ENCODE results near the gene CNIH1.
A peak's percentile ranks its signal among the peaks of the same experiment; 100 is the strongest.

Gene CNIH1

DNA sequence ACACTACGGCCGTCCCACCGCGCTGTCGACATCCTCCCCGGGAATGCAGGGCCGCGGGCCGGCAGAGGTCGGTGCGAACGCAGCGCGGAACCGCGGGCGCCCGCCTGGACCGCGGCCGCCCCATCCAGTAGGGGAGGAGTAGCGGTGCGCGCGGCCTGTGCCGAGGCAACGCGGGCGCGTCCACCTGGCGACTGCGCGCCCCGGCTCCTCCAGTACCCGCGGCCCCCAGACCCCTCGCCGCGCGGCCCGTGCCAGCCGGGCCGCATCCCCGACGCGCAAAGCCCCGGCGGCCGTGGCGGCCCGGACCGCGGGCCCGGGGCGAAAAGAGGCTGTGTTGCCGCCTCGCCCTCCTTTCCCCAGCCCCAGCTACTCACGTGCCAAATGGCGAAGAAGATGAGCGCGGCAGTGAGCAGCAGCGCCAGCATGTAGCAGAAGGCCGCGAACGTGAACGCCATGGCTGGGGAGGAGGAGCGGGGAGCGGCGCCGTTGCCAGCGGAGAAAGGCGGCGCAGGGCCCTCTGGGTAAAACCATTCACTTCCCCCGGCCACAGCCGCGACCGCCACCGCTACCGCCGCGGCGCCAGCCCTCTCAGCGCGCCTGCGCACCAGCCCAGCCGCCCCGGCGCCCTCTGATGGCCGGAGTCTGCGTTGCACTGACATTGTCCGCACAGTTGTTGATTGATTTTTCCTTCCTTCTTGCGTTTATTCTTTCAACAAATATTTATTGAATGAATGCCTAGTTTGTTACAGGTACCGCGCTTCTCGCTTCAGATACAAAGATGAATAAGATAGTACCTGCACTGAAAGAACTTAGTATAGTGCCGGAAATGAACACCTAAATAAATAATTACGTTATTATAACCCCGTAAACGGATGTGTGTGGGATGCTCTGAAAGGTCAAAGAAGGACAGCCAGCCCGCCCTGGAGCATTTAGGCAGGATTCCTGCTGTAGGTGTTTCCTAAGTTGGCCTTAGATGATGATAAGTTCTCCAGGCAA lies at the start of gene CNIH1:
CNIH1 (minus strand) TSS at position 502 of the 996 bp plus-strand sequence; CDS start at position 455, 47 bp downstream.
- peak; percentile 76 for DNase-seq

DNA sequence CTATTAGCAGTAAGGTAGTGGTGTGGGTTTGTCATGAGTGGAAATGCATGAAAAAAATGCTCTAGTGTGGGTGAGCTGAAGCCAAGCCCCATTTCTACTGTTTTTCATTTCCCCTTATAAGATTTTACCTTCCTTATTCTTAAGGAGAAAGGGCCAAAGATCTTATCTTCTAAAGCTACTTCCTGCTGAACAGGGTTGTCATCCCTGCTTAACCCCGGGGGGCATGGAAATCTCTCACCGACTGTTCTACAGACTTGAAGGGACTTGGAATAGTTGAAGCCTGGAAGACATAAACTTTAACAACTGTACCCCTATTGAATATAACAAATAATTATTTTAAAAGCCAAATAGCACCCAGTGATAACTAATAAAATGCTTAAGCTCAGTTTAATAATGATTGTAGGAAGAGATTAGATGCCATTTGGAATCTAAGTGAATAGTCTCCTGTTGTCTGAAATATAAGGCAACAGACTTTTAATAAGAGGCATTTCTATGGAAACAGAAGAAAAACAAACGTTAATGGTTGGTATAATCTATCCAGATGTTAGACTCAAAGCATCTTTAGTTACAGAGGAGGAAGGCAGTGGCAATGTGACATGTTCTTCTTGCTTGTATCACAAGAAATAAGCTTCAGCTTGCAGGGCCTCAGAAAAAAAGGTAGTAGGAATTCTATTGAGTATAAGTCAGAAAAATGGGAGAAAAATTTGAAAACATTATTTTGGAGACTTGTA lies 49.4 kb upstream of the CNIH1 start:
- DNase-seq = no peak

DNA sequence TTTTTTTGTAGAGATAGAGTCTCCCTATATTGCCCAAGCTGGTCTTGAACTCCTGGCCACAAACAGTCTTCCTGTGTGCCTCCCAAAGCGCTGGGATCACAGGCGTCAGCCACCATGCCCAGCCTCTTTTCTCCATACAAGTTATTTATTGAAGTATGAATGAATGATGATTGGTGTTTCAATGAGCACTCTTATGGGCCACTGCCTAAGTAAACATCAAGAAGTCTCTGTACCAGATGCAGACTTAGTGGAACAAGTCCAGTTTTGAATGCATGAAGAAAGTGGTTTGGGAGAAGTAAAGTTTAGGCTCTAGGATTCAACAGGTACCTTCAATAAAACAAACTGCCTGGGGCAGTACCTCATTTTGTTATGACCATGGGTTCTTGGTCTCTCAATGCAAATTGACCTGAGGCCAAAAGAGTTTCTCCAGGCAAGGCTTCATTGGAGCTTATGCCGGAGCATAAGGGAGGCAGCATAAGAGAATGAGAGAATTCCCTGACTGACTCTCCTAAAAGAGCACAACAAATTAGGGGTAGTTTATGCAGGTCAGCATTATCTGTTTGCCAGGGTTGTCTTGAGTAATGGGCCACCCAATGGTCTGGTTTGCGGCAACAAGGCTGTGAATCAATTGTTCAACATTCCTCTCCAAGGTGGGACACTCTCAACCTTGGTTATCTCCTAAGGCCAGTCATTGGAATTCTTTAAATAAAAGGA lies 48.7 kb upstream of the CNIH1 start:
- DNase-seq = no peak

DNA sequence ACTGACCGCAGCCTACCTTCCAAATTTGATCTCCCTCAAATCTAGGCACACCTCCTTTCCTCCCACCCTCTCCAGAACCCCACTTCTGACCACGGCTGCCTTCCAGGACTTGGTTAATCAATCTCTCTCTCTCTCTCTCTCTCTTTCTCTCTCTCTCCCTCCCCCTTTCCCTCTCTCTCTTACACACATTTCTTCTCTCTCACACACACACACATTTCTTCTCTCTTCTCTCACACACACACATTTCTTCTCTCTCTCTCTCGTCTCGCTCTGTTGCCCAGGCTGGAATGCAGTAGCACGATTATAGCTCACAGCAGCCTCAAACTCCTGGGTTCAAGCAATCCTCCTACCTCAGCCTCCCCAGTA lies 48.1 kb upstream of the CNIH1 start:
- DNase-seq = no peak

DNA sequence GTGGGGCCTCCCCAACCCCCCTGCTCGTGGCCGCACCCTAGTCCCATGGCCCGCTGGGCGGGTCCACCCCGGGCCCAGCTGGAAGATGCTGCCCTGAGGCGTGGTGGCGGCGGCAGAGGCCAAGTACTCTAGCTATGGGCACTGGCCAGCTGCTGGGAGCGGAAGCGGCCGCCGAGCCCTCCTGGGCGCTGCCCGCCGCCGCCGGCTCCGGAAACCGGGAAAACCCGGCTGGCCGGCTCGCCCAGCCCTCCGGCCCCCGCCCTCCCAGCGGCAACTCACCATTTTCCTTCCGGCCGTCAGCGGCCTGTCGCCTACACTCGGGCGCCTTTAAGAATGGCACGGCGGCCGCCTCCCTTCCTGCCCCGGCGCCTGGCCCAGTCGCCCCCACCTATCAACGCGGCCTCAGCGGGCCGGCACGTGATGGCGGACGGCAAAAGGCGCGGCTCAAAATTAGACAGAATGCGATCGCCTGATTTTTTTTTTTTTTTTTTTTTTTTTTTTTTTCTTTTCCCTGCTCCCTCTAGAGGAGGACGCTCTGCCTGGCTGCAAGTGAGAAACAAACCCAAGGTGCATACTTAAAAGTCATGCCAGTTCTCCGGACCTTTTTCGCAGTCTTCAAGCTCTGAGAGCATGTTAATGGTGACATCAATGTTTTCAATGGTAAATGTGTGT lies 47.6 kb upstream of the CNIH1 start, which contains the start of gene GMFB:
GMFB (minus strand) TSS at position 335 of the 672 bp plus-strand sequence; CDS start at position 282, 53 bp downstream.
- peak; percentile 58 for DNase-seq

DNA sequence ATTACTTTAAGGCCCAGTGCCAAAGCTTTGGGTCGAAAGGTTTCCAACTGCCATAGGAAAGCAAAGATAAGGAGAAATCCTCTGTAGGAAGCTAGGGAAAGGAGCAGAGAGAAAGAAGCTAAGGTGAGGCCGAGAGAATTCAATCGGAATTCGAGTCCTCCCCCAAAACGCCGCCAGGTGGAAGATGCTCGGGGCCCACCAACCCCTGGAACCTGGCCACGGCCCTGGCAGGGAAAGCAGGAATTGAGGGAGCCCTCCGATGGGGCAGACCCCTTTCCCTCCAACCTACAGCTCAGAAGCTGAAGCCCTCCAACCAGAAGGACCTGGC lies 47.1 kb upstream of the CNIH1 start:
- DNase-seq = no peak

- no peak for DNase-seq
Measured at GRCh38 chr14:54487771-54488170, 46.6 kb upstream of the CNIH1 start.

GRCh38 chr14:54486685-54487084 lies 45.5 kb upstream of the CNIH1 start:
- DNase-seq = no peak

- DNase-seq = no peak
Measured at GRCh38 chr14:54483846-54484245, 42.7 kb upstream of the CNIH1 start.

DNA sequence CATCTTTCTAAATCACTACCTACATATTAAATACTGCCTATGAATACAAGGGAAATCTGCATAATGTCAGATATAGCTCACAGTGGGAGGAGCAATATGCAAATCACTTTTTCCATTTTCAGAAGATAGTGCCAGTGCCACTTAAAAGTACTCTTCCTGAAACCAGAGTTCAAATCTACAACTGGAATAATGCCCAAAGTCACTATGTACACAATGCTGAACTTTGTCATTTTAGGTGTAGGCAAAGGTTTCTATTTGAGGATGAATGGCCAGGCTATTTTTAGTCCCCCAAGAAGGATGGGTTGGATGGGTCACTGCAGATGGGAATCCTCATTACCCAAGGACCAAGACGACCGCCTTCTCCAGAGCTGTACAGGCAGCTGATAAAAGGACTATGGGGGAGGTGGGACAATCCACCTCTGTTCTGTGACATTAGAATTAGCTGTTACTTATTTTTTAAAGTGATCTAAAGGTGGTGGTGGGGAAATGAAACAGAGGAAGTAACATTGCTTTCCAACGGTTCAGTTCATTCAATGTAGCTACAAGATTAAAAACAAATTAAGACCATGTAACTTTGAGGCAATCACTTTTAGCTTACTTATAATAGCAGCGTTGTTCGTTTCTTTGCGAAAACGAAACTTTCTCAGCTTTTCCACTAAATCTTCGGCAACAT lies 42.0 kb upstream of the CNIH1 start:
- no peak for DNase-seq

DNA sequence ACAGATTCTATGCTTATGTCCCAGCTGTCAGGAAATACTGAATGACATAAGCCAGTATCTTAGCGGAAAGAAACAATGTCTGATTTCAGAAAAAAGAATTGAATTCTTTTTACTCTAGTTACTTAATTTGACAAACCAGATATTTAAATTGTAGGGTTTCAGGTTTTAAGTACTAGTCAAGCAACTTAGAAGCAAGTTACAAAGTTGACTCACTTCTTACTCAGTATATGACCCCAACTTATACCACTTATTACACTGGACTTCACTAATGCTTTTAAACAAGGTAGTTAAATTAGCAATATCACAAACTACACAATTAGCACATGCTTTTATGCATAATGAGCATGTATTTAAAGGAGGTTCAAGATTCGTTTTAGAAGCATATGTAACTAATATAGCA lies 40.5 kb upstream of the CNIH1 start:
- no peak for DNase-seq

DNA sequence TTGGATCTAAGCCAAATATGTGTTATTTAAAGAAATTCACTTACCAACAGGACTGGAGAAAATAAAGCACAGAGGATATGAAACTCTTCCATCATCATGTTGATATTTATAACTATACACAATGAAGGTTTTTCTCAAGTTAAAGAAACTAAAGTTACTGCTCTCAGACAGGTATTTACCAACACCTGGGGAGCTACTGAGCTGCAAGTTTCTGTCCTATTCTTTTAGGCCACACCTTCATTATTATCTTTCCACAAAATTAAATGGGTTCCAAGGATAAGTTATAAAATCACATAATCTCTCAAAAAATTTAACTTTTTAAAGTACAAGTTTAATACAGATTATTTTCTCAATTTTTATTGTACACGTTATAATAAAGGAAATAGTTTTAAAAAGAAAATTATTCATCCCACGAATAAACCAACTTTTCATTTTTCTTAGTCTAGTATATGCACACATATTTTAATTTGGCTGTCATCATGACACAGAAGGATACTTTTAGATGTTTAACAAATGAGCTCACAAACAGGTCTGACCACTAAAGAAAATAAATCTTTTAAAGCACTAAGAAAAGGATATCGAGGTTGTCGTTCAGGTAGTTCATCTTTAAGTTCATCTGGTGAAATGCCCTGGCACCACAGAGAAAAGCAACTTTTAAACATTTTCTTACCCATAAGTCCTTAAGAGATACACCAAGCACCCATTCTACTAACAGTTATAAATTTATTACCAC lies 39.8 kb upstream of the CNIH1 start:
- DNase-seq = no peak

GRCh38 chr14:54478636-54479215 lies 37.6 kb upstream of the CNIH1 start:
- no peak for DNase-seq

- no peak for DNase-seq
Measured at GRCh38 chr14:54475911-54476310, 34.7 kb upstream of the CNIH1 start.

DNA sequence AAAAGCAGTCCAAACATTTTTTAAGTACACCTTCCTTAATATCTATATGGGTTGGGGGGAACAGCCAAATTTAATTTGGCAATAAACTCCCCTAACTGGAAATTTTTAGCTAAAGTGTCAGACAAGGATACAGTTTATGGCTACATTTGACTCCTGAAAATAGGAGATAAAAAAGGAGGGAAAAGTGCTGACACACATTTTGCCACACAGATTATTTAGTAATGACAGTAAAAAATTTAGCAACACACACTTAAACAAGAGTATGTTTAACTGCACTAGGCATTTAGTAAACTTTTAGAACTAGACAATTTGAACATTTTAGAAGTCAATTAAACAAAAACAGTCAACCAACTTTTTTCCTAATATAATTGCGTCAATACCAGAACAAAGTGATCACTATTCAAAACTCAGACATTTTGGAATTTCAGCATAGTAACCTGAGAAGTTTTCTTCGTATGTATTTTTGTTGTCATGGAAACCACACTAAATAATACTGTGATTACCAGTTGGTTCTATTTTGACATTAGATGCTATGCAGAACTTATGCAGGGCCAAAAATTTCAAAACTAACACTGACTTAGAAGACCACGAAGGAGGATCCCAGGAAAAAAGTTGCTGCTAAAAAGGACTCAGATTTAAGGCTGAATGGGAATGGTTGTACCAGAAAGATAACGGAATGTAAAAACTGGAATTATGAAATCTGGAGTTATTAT lies 34.2 kb upstream of the CNIH1 start:
- DNase-seq = no peak

DNA sequence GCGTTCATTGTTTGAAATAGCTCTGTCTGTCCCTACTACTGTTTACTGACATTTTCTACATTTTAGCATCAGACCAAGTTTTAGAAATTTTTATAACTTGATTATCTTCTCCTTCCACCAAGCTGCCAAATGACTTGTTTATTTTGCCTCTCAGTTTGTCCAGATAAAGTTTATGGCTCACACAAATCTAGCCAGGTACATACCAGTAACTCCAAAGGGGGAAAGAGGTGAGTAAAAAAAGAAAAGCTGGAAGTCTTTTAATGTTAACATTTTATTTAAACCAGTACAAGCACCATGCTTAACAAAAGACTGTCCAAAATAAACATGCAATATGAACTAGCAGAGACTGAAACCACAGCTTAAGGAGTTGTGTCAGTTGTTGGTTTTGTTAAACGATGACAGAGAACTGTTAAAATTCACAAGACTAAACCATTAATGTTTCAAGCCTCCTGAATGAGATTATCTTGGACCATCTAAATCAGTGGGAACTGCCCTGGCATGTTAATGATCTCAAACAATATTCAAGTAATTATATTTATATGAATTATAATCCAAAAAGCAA lies 33.1 kb upstream of the CNIH1 start:
- no peak for DNase-seq

DNA sequence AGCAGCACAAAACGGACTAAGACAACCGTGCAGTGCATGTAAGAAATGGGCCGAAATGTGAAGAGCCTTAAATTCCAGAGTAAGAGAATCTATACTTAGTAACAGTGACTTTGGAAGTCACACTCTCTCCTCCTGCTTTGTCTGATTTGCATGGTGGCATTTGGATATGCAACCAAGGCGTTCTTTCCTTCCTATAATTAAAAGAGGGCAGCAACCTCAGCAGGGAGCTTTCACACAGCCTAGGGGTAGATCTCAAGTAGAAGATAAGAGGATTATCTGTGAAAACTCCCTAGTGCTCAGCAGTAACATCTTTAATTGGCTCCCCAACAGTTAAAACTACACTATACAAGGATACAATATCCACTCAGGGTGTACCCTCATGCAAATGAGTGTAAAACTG lies 31.1 kb upstream of the CNIH1 start:
- DNase-seq = peak; percentile 99

DNA sequence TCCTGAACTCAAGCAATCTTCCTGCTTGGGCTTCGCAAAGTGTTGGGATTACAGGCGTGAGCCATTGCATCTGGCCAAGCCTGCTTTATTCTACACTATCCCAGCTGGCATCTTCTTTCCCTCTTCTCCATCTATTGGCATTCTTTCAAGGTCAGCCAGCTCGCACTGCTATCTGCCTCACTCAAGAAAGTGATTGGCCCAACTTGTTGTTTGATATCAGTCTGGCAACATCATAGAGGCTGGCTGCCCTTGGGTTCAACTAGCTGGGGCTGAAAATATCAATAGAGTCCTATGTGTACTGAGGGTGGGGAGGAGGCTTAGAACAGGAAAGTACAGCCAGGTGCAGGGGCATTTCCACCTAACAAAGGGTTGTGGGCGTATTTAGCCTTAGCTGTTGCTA lies 30.5 kb upstream of the CNIH1 start:
- no peak for DNase-seq

DNA sequence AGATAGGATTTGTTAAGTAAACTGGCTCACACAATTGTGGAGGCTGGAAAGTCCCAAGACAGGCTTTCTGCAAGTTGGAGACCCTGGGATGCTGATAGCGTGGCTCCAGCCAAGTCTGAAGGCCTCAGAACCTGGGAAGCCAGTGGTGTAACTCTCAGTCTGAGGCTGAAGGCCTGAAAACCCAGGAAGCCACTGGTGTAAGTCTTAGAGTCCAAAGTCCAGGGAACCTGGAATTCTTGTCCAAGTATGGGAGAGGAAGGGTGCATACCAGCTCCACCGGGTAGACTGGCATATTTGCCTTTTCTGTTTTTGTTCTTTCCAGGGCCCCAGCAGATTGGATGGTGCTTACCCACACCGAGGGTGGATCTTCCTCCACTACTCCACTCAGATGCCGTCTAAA lies 29.5 kb upstream of the CNIH1 start:
- DNase-seq = no peak

GRCh38 chr14:54467280-54467679 lies 26.1 kb upstream of the CNIH1 start:
- DNase-seq = no peak

All from NCI-H524 treated with DMSO at 0.1 percent for 48 hours (cell line).